ENCODE data around the gene MEMO1.

The MEMO1 gene

GRCh38 chr2:31823558-31823957, 187.2 kb downstream of the MEMO1 start:
- DNase-seq (ENCODE audit: low read depth): no peak

DNA sequence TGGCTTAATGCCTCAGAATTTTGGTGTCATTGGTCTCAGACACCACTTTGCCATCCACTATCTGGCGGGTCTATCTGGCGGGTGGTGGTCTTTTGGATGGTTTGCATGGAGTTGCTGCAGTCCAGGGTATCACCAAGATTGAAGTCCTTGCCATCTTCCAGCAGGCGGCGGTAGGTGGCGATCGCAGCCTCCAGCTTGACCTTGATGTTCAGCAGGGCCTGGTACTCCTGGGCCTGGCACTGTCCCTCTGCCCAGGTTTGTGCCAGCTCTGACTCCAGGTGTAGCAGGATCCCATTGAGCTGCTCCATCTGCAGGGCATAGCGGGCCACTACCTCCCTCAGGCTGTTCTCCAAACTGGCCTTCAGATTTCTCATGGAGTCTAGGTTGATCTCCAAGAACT, 188.2 kb downstream of the MEMO1 start:
- no peak for DNase-seq (ENCODE audit: low read depth)
